IgD-negative memory B cell (primary cell): ENCODE data around the gene ETV5. TPM values are rescaled to one million over a fixed set of nuclear protein-coding genes. Genes with fewer than 3 reads are reported as not detected.
A peak's percentile ranks its signal among the peaks of the same experiment; 100 is the strongest.

Experiments used
- H3K27ac Mint-ChIP-seq, 3 donors: one replicate each; pipeline ENCODE4 v1.8.0; 2020 to 2022; ENCODE audit warnings: mild to moderate bottlenecking in 3 of 3, mixed read lengths in 3 of 3, moderate library complexity in 1 of 3
- H3K27me3 Mint-ChIP-seq: one replicate; pipeline ENCODE4 v1.8.0; 2021; ENCODE audit warnings: mixed read lengths
- H3K36me3 Mint-ChIP-seq: one replicate; pipeline ENCODE4 v1.8.0; 2020; ENCODE audit warnings: mild to moderate bottlenecking, mixed read lengths
- H3K4me1 Mint-ChIP-seq, 3 donors: one replicate each; pipeline ENCODE4 v1.8.0; 2020 to 2022; ENCODE audit warnings: mixed read lengths in 3 of 3, mild to moderate bottlenecking in 1 of 3
- H3K4me3 Mint-ChIP-seq, 4 donors: one replicate each; pipeline ENCODE4 v1.8.0; 2020 to 2022; ENCODE audit warnings: mild to moderate bottlenecking in 4 of 4, mixed read lengths in 4 of 4, moderate library complexity in 3 of 4
- H3K9me3 Mint-ChIP-seq, 3 donors: one replicate each; pipeline ENCODE4 v1.8.0; 2020 to 2021; ENCODE audit warnings: mixed read lengths in 3 of 3, mild to moderate bottlenecking in 1 of 3
- polyA plus RNA-seq: library from polyadenylated mRNA; unstranded; fragments of 300-500 nt; fragmentation: Illumina TruSeq; gene quantifications from one replicate; pipeline ENCODE4 v1.2.3, GENCODE V29; 2021

Gene ETV5
- polyA plus RNA-seq, 1 donor from 2014 or later, result 0.36 TPM

DNA sequence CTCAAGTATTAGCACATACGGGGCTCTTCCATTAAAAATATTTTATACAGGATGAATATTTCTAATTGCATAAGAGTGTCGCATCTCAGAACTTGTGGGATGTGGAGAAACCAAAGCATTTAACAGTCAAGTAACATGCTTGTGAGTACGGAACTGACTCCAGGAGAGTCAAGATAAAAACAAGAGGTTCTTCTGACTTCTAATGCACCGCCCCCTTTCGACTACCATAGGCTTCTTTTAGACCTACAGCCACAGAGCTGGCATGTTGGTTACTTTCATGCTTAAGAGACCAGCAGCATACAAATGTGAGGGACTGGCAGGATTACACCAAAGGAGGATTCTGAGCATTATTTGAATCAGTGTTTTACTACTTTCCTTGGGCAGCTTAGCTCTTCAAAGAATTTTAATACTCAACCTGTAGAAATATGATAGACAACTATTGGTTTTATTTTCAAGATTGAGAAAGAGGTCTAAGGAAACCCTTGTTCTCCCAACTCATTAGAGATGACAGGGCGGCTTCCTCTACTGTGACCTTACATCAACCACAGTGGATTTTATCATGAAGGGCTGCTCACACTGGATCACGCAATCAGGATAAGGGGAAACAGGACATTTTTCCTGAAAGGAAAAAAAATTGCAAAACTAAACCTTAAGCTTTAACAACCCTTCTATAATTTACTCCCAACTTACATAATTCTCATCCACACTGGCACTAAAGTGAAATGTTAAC lies 14.0 kb downstream of the ETV5 start:
- Mint-ChIP-seq H3K4me3 (no peak overlapping the region), H3K36me3 (no peaks in the 10 kb centered on the region), H3K27me3 (peaks cover 12% of the 10 kb centered on the region), H3K4me1 (no peaks in the 10 kb centered on the region), H3K27ac (no peak overlapping the region), H3K9me3 (no peaks in the 10 kb centered on the region)

DNA sequence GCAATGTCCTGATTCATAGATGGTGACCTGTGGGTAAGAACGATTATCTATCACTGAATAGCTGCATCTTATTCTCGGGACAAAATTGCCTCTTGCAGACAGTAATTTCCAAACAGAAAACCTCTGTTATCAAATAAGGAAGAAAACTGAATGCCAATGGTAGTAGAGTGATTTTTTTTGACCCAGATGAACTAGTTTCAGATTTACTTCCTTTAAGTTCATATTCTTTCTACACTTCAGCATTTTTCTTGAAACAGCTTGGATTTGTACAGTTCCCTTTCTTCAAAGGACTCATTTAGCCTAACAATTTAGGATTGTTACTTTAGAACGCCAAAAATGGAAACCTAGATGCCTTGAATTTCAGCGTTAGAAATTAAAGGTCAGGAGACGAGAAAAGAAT lies 14.6 kb downstream of the ETV5 start:
- Mint-ChIP-seq H3K36me3 (no peaks in the 10 kb centered on the region), H3K9me3 (no peaks in the 10 kb centered on the region), H3K27me3 (peaks cover 10% of the 10 kb centered on the region), H3K4me1 (no peaks in the 10 kb centered on the region), H3K4me3 (no peak overlapping the region), H3K27ac (no peak overlapping the region)

GRCh38 chr3:186093271-186093900 lies 15.5 kb downstream of the ETV5 start:
- Mint-ChIP-seq H3K9me3 (no peaks in the 10 kb centered on the region), H3K27ac (peak overlapping the region in 1 of 3 donors; percentile 37), H3K4me1 (no peaks in the 10 kb centered on the region), H3K4me3 (no peak overlapping the region), H3K36me3 (no peaks in the 10 kb centered on the region), H3K27me3 (peaks cover 6% of the 10 kb centered on the region)

- H3K36me3 Mint-ChIP-seq, result no peaks in the 10 kb centered on the region
- no peaks in the 10 kb centered on the region for H3K4me1 Mint-ChIP-seq
- H3K27ac Mint-ChIP-seq, result peak overlapping the region in 1 of 3 donors; percentile 37
- no peak overlapping the region for H3K4me3 Mint-ChIP-seq
- H3K27me3 Mint-ChIP-seq, result peaks cover 6% of the 10 kb centered on the region
- H3K9me3 Mint-ChIP-seq, result no peaks in the 10 kb centered on the region
Observed at GRCh38 chr3:186092360-186093070, 16.4 kb downstream of the ETV5 start.

DNA sequence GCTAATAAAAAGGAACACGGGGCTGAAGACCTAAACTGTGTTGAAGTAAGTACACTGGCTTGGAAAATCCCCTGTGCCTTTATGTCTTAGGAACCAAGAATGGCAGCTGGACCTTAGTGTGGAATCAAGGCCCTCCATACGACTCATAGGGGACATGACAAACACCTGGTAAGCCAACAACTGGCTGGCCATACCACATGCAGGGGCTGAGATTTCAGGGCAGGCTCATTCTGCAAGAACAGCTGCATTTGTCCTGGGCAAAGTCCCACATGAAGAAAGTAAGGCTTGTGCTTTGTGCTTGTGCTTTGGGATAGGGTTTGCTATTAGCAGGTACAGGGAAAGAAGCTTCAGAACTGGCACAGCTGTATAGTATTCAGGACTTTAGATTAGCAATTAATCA lies 18.0 kb downstream of the ETV5 start:
- Mint-ChIP-seq H3K9me3 (no peaks in the 10 kb centered on the region), H3K36me3 (no peaks in the 10 kb centered on the region), H3K4me1 (no peaks in the 10 kb centered on the region), H3K4me3 (no peak overlapping the region), H3K27me3 (peaks cover 1% of the 10 kb centered on the region), H3K27ac (no peak overlapping the region)

DNA sequence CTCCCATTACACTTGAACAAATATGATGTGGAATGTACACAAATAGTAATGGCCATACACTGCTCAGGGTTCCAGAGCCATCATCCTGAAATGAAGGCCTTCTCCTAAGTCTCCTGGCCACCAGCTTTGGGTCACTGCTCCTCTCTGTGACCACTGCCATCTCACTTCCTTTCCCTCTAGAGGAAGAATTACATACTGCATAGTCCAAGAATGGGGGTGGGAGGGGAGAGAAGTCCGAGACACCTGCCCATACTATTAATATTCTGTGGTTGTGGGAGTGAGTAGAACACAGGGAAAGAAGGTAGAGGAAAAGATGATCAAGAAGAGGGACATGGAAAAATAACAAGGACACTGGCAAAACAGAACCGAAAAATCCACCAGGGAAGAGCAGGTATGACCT lies 20.6 kb downstream of the ETV5 start:
- Mint-ChIP-seq H3K9me3 (no peaks in the 10 kb centered on the region), H3K27me3 (peaks cover 1% of the 10 kb centered on the region), H3K4me3 (no peak overlapping the region), H3K36me3 (peaks cover 2% of the 10 kb centered on the region), H3K27ac (no peak overlapping the region), H3K4me1 (no peaks in the 10 kb centered on the region)

- Mint-ChIP-seq H3K4me3 (no peak overlapping the region), H3K9me3 (no peaks in the 10 kb centered on the region), H3K27ac (no peak overlapping the region), H3K4me1 (peaks cover 0 to 3% (median 1%) of the 10 kb centered on the region in 3 donors), H3K36me3 (peaks cover 2% of the 10 kb centered on the region), H3K27me3 (peaks cover 3% of the 10 kb centered on the region)
Observed at GRCh38 chr3:186084264-186084663, 24.6 kb downstream of the ETV5 start.

- Mint-ChIP-seq H3K4me3 (no peak overlapping the region), H3K27me3 (peaks cover 3% of the 10 kb centered on the region)
Observed at GRCh38 chr3:186083746-186084145, 25.1 kb downstream of the ETV5 start.

DNA sequence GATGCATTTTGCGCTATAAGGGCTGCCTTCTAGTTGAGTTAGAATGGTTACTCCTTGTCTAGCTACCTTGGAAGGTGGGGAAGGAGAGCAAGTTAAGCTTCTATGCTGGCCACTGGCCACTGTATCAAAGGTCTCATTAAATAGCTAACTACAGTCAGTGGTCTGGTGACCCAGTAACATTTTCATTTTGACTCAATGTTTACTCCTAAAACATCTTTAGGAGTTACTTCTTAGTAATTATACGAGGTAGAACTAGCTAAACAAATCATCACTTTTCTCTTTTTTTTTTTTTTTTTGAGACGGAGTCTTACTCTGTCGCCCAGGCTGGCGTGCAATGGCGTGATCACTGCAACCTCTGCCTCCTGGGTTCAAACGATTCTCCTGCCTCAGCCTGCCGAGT lies 26.7 kb downstream of the ETV5 start:
- H3K4me3 Mint-ChIP-seq, result no peak overlapping the region
- peaks cover 0 to 3% (median 1%) of the 10 kb centered on the region in 3 donors for H3K4me1 Mint-ChIP-seq
- H3K27ac Mint-ChIP-seq, result no peak overlapping the region
- peaks cover 2% of the 10 kb centered on the region for H3K27me3 Mint-ChIP-seq
- peaks cover 2% of the 10 kb centered on the region for H3K36me3 Mint-ChIP-seq
- H3K9me3 Mint-ChIP-seq, result no peaks in the 10 kb centered on the region

More at GRCh38 chr3:186083746-186084145, 25.1 kb downstream of the ETV5 start:
- Mint-ChIP-seq H3K27ac (no peak overlapping the region), H3K9me3 (no peaks in the 10 kb centered on the region), H3K36me3 (peaks cover 2% of the 10 kb centered on the region), H3K4me1 (peaks cover 0 to 3% (median 1%) of the 10 kb centered on the region in 3 donors)

- H3K27me3 Mint-ChIP-seq, result peaks cover 2% of the 10 kb centered on the region
- no peak overlapping the region for H3K4me3 Mint-ChIP-seq
- no peak overlapping the region for H3K27ac Mint-ChIP-seq
- no peaks in the 10 kb centered on the region for H3K9me3 Mint-ChIP-seq
- H3K36me3 Mint-ChIP-seq, result peaks cover 2% of the 10 kb centered on the region
- H3K4me1 Mint-ChIP-seq, result peaks cover 0 to 3% (median 1%) of the 10 kb centered on the region in 3 donors
Observed at GRCh38 chr3:186081678-186082077, 27.2 kb downstream of the ETV5 start.

GRCh38 chr3:186080849-186081438 lies 27.9 kb downstream of the ETV5 start:
- no peak overlapping the region for H3K4me3 Mint-ChIP-seq
- no peaks in the 10 kb centered on the region for H3K9me3 Mint-ChIP-seq
- no peak overlapping the region for H3K27ac Mint-ChIP-seq
- H3K27me3 Mint-ChIP-seq, result peaks cover 2% of the 10 kb centered on the region
- peaks cover 2% of the 10 kb centered on the region for H3K36me3 Mint-ChIP-seq
- H3K4me1 Mint-ChIP-seq, result peaks cover 0 to 3% (median 1%) of the 10 kb centered on the region in 3 donors

GRCh38 chr3:186079925-186080324 lies 29.0 kb downstream of the ETV5 start:
- Mint-ChIP-seq H3K4me3 (peak overlapping the region in 1 of 4 donors; percentile 35), H3K36me3 (peaks cover 3% of the 10 kb centered on the region), H3K9me3 (peaks cover 0 to 4% (median 3%) of the 10 kb centered on the region in 3 donors), H3K27me3 (peaks cover 2% of the 10 kb centered on the region), H3K4me1 (peaks cover 0 to 3% (median 1%) of the 10 kb centered on the region in 3 donors), H3K27ac (no peak overlapping the region)

DNA sequence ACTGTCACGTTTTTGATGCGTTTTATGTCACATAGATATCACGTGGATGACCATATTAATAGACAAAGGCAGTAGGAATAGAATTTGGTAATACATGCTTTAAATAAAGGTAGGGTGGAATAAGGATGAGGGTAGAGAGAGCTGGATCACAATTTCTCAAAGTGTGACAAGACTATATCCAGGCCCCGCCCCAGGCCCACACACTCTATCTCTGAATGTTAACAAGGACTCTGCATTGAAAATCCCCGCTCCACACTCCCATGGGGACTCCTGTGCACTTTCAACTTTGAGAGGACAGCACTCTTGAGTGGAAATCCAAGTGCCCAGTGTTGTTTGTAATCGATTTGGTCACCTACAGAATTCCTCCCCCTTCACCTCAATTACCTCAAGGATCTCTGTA lies 31.4 kb downstream of the ETV5 start:
- H3K9me3 Mint-ChIP-seq, result peaks cover 0 to 5% (median 4%) of the 10 kb centered on the region in 3 donors
- no peak overlapping the region for H3K27ac Mint-ChIP-seq
- no peak overlapping the region for H3K4me3 Mint-ChIP-seq

GRCh38 chr3:186075931-186076567 lies 32.8 kb downstream of the ETV5 start:
- Mint-ChIP-seq H3K36me3 (peaks cover 8% of the 10 kb centered on the region), H3K4me1 (peaks cover 0 to 3% (median 0%) of the 10 kb centered on the region in 3 donors), H3K4me3 (no peak overlapping the region), H3K27me3 (peaks cover 2% of the 10 kb centered on the region), H3K27ac (peak overlapping the region in 1 of 3 donors; percentile 16), H3K9me3 (peaks cover 0 to 5% (median 4%) of the 10 kb centered on the region in 3 donors)

More for the DNA sequence above, 31.4 kb downstream of the ETV5 start:
- Mint-ChIP-seq H3K27me3 (peaks cover 2% of the 10 kb centered on the region), H3K4me1 (peaks cover 0 to 3% (median 1%) of the 10 kb centered on the region in 3 donors), H3K36me3 (peaks cover 6% of the 10 kb centered on the region)
